ENCODE measurements around the gene HM13. TPM values are rescaled to one million over a fixed set of nuclear protein-coding genes. Genes with fewer than 3 reads are reported as not detected.

The HM13 gene
- total and polyA plus RNA-seq, 2 of the 13 experiments (the other 11 are each of a cell fraction or from before 2014, with no cell fraction given), result 118 to 243 TPM

GRCh38 chr20:31547017-31547675 lies 32.9 kb downstream of the HM13 start (continued):
- TF ChIP-seq ZNF770 (CRISPR knock-in tag; IDR thresholded peaks at IDR 0.05), result 0 out of 2 replicates have a peak, but pooled peaks have one; percentile 17
- TF ChIP-seq HCFC1 (IDR thresholded peaks at IDR 0.05; ENCODE audit: low read depth, low read length), result peak; percentile 66
- TF ChIP-seq ARID5B (CRISPR knock-in tag; IDR thresholded peaks at IDR 0.05), result peak; percentile 57
- peak; percentile 66; the same call in 1 of the 2 replicates for TF ChIP-seq ZNF747 (CRISPR knock-in tag; IDR thresholded peaks at IDR 0.05; ENCODE audit: borderline replicate concordance)
- TF ChIP-seq CREM (IDR thresholded peaks at IDR 0.05), result peak; percentile 99
- TF ChIP-seq CREM (CRISPR knock-in tag; IDR thresholded peaks at IDR 0.05), result peak; percentile 75
- TF ChIP-seq, protein P1, sequence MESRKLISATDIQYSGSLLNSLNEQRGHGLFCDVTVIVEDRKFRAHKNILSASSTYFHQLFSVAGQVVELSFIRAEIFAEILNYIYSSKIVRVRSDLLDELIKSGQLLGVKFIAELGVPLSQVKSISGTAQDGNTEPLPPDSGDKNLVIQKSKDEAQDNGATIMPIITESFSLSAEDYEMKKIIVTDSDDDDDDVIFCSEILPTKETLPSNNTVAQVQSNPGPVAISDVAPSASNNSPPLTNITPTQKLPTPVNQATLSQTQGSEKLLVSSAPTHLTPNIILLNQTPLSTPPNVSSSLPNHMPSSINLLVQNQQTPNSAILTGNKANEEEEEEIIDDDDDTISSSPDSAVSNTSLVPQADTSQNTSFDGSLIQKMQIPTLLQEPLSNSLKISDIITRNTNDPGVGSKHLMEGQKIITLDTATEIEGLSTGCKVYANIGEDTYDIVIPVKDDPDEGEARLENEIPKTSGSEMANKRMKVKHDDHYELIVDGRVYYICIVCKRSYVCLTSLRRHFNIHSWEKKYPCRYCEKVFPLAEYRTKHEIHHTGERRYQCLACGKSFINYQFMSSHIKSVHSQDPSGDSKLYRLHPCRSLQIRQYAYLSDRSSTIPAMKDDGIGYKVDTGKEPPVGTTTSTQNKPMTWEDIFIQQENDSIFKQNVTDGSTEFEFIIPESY (CRISPR knock-in tag; IDR thresholded peaks at IDR 0.05), result no peak
- no peak for TF ChIP-seq SNRNP70 (IDR thresholded peaks at IDR 0.05; ENCODE audit: low read depth, low read length)
- TF ChIP-seq, protein P2, sequence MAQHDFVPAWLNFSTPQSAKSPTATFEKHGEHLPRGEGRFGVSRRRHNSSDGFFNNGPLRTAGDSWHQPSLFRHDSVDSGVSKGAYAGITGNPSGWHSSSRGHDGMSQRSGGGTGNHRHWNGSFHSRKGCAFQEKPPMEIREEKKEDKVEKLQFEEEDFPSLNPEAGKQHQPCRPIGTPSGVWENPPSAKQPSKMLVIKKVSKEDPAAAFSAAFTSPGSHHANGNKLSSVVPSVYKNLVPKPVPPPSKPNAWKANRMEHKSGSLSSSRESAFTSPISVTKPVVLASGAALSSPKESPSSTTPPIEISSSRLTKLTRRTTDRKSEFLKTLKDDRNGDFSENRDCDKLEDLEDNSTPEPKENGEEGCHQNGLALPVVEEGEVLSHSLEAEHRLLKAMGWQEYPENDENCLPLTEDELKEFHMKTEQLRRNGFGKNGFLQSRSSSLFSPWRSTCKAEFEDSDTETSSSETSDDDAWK (CRISPR knock-in tag; IDR thresholded peaks at IDR 0.05), result no peak
- no peak for TF ChIP-seq ZNF644 (CRISPR knock-in tag; IDR thresholded peaks at IDR 0.05; ENCODE audit: low read depth)
- no peak for TF ChIP-seq ARNT2 (CRISPR knock-in tag; IDR thresholded peaks at IDR 0.05; ENCODE audit: low read depth)
- peak; percentile 96 for TF ChIP-seq ZFY (CRISPR knock-in tag; IDR thresholded peaks at IDR 0.05)
- peak; percentile 58; the same call in 1 of the 2 replicates for TF ChIP-seq ZNF782 (CRISPR knock-in tag; IDR thresholded peaks at IDR 0.05; ENCODE audit: borderline replicate concordance)
- TF ChIP-seq ZNF710 (CRISPR knock-in tag; IDR thresholded peaks at IDR 0.05; ENCODE audit: borderline replicate concordance), result no peak
- TF ChIP-seq THAP11 (CRISPR knock-in tag; IDR thresholded peaks at IDR 0.05), result peak; percentile 95
- 0 out of 2 replicates have a peak, but pooled peaks have one; percentile 86 for TF ChIP-seq ZNF567 (CRISPR knock-in tag; IDR thresholded peaks at IDR 0.05; ENCODE audit: borderline replicate concordance)

All from HepG2 (cell line).